HL-60 (cell line): ENCODE data around the gene ACKR2.

Source experiments
- DNase-seq, 2 experiments: peaks; one replicate each; pipeline ENCODE4 v3.0.0-alpha.2; 2010 to 2020; ENCODE audit warnings: low read depth in 1 of 2, low spot score in 1 of 2
- H3K27ac ChIP-seq: fragments of 250-450 bp; sonication (Bioruptor Pico); replicated peaks from 2 replicates; pipeline ENCODE4 v1.5.1; 2020; ENCODE audit warnings: mild to moderate bottlenecking, moderate library complexity
- H3K27me3 ChIP-seq: fragments of 250-450 bp; sonication (Bioruptor Pico); 2 replicates; pipeline ENCODE4 v1.5.1; 2021; ENCODE audit warnings: mild to moderate bottlenecking, moderate library complexity; ENCODE audit not compliant: insufficient read depth, poor library complexity, severe bottlenecking
- H3K4me3 ChIP-seq: replicated peaks from 2 replicates; pipeline ENCODE4 v1.5.1; 2011; ENCODE audit warnings: mild to moderate bottlenecking, control low read depth, low read length; ENCODE audit not compliant: insufficient read depth
- CTCF ChIP-seq: IDR thresholded peaks from one replicate; pipeline ENCODE4 v1.5.1; 2011; ENCODE audit warnings: low read length, control low read depth, inconsistent platforms; ENCODE audit not compliant: insufficient read depth
- GABPA ChIP-seq: IDR thresholded peaks from 2 replicates; pipeline ENCODE4 v1.6.1; 2012; ENCODE audit warnings: low read depth
- POLR2AphosphoS5 ChIP-seq: IDR thresholded peaks from 2 replicates; pipeline ENCODE4 v1.6.1; 2012; ENCODE audit warnings: low read depth
- REST ChIP-seq: IDR thresholded peaks from 2 replicates; pipeline ENCODE4 v1.6.1; 2012; ENCODE audit warnings: low read depth; ENCODE audit not compliant: insufficient replicate concordance
- SPI1 ChIP-seq: IDR thresholded peaks from 2 replicates; pipeline ENCODE4 v1.6.1; 2012; ENCODE audit warnings: low read depth, mild to moderate bottlenecking, borderline replicate concordance

Gene ACKR2

GRCh38 chr3:42829628-42830436 is 20.6 kb downstream of the ACKR2 start:
- Histone ChIP-seq H3K27ac (no peak overlapping the region), H3K4me3 (no peak overlapping the region), H3K27me3 (no peaks in the 10 kb centered on the region)
- DNase-seq = no peak
- TF ChIP-seq POLR2AphosphoS5 (no peak), GABPA (no peak), CTCF (no peak), SPI1 (no peak), REST (no peak)

- TF ChIP-seq GABPA (no peak), POLR2AphosphoS5 (no peak), REST (no peak), SPI1 (no peak), CTCF (no peak)
- no peaks in the 10 kb centered on the region for H3K27me3 ChIP-seq
- no peak overlapping the region for H3K4me3 ChIP-seq
- no peak overlapping the region for H3K27ac ChIP-seq
- DNase-seq = peak; percentile 29
Measured at GRCh38 chr3:42830437-42831320, 21.4 kb downstream of the ACKR2 start.

- no peaks in the 10 kb centered on the region for H3K27me3 ChIP-seq
- peak; percentile 30 to 78 for DNase-seq
- no peak overlapping the region for H3K4me3 ChIP-seq
- no peak overlapping the region for H3K27ac ChIP-seq
- TF ChIP-seq REST (no peak), GABPA (no peak), SPI1 (no peak), CTCF (peak; percentile 70), POLR2AphosphoS5 (no peak)
Measured at GRCh38 chr3:42831321-42831713, 22.1 kb downstream of the ACKR2 start.
